ENCODE results near the gene NPDC1.

NPDC1 gene

GRCh38 chr9:137046088-137046787 lies at the start of gene NPDC1:
Gene NPDC1, minus strand, starts transcription at chr9:137046177. Its CDS starts 188 bp downstream, at chr9:137045989.
- no peak for DNase-seq

GRCh38 chr9:137089232-137089947 lies 43.4 kb upstream of the NPDC1 start:
- peak; percentile 77 for DNase-seq

- no peak for DNase-seq
Observed at GRCh38 chr9:137088121-137088520, 42.1 kb upstream of the NPDC1 start.

- no peak for DNase-seq
Observed at GRCh38 chr9:137087409-137087925, 41.5 kb upstream of the NPDC1 start.

- DNase-seq: peak; percentile 94
Observed at GRCh38 chr9:137086531-137087408, 40.8 kb upstream of the NPDC1 start, which contains the start of gene MAN1B1. Gene MAN1B1, plus strand, starts transcription at chr9:137086985. Its CDS starts 15 bp downstream, at chr9:137087000.

- DNase-seq: no peak
Observed at GRCh38 chr9:137085920-137086530, 40.0 kb upstream of the NPDC1 start.

- DNase-seq: no peak
Observed at GRCh38 chr9:137084526-137084925, 38.5 kb upstream of the NPDC1 start.

GRCh38 chr9:137083394-137084004 lies 37.5 kb upstream of the NPDC1 start:
- DNase-seq: no peak

- DNase-seq: no peak
Observed at GRCh38 chr9:137082925-137083290, 36.9 kb upstream of the NPDC1 start.

GRCh38 chr9:137082222-137082924 lies 36.4 kb upstream of the NPDC1 start:
- no peak for DNase-seq

- DNase-seq: no peak
Observed at GRCh38 chr9:137080260-137081122, 34.5 kb upstream of the NPDC1 start.

GRCh38 chr9:137079401-137079787 lies 33.4 kb upstream of the NPDC1 start:
- DNase-seq: no peak

- no peak for DNase-seq
Observed at GRCh38 chr9:137078701-137079400, 32.9 kb upstream of the NPDC1 start.

- DNase-seq: no peak
Observed at GRCh38 chr9:137077758-137078693, 32.0 kb upstream of the NPDC1 start.

GRCh38 chr9:137077010-137077747 lies 31.2 kb upstream of the NPDC1 start, which contains the start of gene UAP1L1:
Gene UAP1L1, plus strand, starts transcription at chr9:137077517. Its CDS starts 16 bp downstream, at chr9:137077533.
- DNase-seq: no peak

- no peak for DNase-seq
Observed at GRCh38 chr9:137076636-137077009, 30.6 kb upstream of the NPDC1 start.

GRCh38 chr9:137075275-137075775 lies 29.3 kb upstream of the NPDC1 start:
- no peak for DNase-seq

All from NCI-H524 treated with DMSO at 0.1 percent for 48 hours (cell line).